HT1080 (cell line): ENCODE results near the gene CPEB3. TPM values are rescaled to one million over a fixed set of nuclear protein-coding genes. Genes with fewer than 3 reads are reported as not detected.

Source experiments
- DNase-seq: peaks from one replicate; pipeline ENCODE4 v3.0.0-alpha.2; 2015; ENCODE audit warnings: low read depth
- total RNA-seq: library from RNA; depleted of rRNA; stranded (reverse); fragments of >200 nt; shearing (Covaris generic); gene quantifications from 2 replicates; pipeline ENCODE4 v1.2.3, GENCODE V29; 2014

Gene CPEB3
- total RNA-seq, 1 experiment from 2014 or later: 0.43 TPM

GRCh38 chr10:92215222-92215621 lies 75.7 kb downstream of the CPEB3 start:
- peak; percentile 30 for DNase-seq

- no peak for DNase-seq
These were observed 77.8 kb downstream of the CPEB3 start for GRCh38 chr10:92213049-92213448.

GRCh38 chr10:92208736-92209135 lies 82.1 kb downstream of the CPEB3 start:
- peak; percentile 52 for DNase-seq

- no peak for DNase-seq
These were observed 82.6 kb downstream of the CPEB3 start for GRCh38 chr10:92208157-92208720.

- no peak for DNase-seq
These were observed 83.8 kb downstream of the CPEB3 start for GRCh38 chr10:92207061-92207460.

GRCh38 chr10:92203919-92204623 lies 86.8 kb downstream of the CPEB3 start:
- DNase-seq: no peak

- no peak for DNase-seq
These were observed 88.3 kb downstream of the CPEB3 start for GRCh38 chr10:92202536-92202935.

- DNase-seq: peak; percentile 74
These were observed 90.3 kb downstream of the CPEB3 start for GRCh38 chr10:92200564-92200963.

GRCh38 chr10:92187101-92187500 lies 103.8 kb downstream of the CPEB3 start:
- no peak for DNase-seq

GRCh38 chr10:92184977-92185376 lies 105.9 kb downstream of the CPEB3 start:
- DNase-seq: no peak

- no peak for DNase-seq
These were observed 107.7 kb downstream of the CPEB3 start for GRCh38 chr10:92183199-92183598.

GRCh38 chr10:92181575-92181974 lies 109.3 kb downstream of the CPEB3 start:
- DNase-seq: no peak

- DNase-seq: no peak
These were observed 110.5 kb downstream of the CPEB3 start for GRCh38 chr10:92180399-92180798.

GRCh38 chr10:92177546-92177945 lies 113.3 kb downstream of the CPEB3 start:
- DNase-seq: no peak

- no peak for DNase-seq
These were observed 115.7 kb downstream of the CPEB3 start for GRCh38 chr10:92175164-92175563.

- DNase-seq: no peak
These were observed 116.9 kb downstream of the CPEB3 start for GRCh38 chr10:92173996-92174395.

- DNase-seq: no peak
These were observed 126.7 kb downstream of the CPEB3 start for GRCh38 chr10:92164036-92164696.

- no peak for DNase-seq
These were observed 128.3 kb downstream of the CPEB3 start for GRCh38 chr10:92162541-92162940.

- DNase-seq: no peak
These were observed 133.8 kb downstream of the CPEB3 start for GRCh38 chr10:92156874-92157773.

- no peak for DNase-seq
These were observed 140.1 kb downstream of the CPEB3 start for GRCh38 chr10:92150823-92151222.

GRCh38 chr10:92149261-92149660 lies 141.6 kb downstream of the CPEB3 start:
- no peak for DNase-seq

GRCh38 chr10:92146781-92147180 lies 144.1 kb downstream of the CPEB3 start:
- no peak for DNase-seq
